Measurements from ENCODE around the gene SCLT1.

SCLT1 gene

DNA sequence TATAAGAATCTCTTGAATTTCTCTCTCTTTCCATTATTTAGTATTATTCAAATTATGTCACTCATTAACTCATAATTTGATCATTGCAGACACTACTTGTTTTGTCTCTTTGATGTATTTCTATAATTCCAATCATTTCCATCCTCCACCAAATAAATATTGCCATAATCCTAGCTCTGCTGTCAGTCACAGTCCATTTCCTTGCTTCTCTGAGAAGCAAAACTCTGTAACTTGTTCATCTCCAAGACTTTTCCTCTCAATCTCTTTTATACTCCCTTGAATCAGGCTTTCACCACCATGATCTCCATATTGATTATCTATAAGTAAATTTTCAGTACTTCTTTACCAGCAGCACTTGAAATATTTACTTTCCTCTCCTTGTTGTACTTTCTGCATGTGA lies 135.9 kb downstream of the SCLT1 start:
- no peak for DNase-seq (ENCODE audit: low read depth)

DNA sequence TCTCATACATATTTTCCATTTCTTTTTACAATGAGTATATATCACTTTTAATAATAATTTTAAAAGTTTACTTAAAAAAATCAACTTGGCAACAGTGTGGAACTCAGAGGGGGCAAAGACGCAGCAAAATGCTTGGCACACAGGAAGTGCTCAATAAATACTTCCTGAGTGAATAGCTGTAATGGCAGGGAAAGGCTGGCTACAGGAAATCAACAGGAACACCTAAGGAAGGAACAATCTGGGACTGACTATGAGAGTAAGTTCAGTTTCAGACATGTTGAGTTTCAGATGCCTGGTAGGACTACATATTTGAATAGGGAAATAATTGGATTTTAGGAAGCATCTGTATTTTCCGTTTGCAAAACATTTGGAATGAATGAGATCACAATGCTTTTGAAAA lies 137.6 kb downstream of the SCLT1 start:
- no peak for DNase-seq (ENCODE audit: low read depth)

DNA sequence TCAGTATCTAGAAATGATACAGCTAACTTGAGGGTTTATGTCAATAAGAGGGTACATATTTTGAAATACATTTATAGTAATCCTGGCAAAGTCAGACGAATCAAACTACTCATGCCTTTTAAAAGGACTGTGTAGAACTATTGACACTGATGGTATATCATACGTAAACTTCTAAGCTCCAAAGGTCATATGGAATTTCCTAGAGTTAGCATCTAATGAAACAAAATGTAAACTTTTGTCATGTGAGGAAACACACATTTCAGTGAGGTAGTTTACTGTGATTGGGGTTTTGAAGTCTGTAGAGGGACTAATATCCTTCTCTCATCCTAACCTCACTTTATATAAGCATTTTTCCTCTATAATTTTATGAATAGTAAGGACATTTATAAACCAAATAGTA lies 138.4 kb downstream of the SCLT1 start:
- DNase-seq (ENCODE audit: low read depth), result no peak

DNA sequence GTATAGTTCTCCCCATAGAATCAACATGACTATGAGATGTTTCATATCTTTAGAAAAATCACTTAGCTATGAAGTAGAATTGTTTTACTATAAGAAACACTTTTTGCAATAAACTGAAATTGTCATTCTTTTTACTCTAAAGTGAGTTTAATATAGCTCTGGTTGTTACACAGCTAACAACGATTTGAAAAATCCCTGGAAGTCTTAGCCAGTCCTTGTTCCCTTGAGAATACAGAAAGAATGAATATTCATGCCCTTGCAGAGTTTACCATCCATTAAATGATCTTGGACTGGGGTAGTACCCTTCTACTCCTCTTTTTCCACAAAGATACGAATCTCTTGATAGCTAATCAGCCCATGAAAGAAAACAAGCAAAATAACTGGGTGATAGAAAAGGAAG lies 142.0 kb downstream of the SCLT1 start:
- no peak for DNase-seq (ENCODE audit: low read depth)

DNA sequence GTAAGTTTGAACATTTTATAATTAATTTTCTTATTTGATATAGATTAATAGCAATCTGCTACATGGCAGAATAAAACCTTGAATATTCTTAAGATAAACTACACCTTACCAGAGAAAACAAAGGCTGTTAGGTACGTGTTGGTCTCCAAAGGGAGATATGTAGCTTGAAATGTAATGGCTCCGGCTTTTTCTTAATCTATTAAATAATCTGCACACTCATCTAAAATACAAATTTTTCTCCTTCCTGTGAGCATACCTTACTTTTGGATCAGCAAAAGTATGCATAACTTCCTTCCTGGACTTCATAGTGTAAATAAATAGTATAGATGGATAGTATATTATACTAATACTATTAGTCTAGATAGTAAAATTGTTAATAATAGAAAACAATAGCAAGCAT lies 142.5 kb downstream of the SCLT1 start:
- DNase-seq (ENCODE audit: low read depth), result no peak

DNA sequence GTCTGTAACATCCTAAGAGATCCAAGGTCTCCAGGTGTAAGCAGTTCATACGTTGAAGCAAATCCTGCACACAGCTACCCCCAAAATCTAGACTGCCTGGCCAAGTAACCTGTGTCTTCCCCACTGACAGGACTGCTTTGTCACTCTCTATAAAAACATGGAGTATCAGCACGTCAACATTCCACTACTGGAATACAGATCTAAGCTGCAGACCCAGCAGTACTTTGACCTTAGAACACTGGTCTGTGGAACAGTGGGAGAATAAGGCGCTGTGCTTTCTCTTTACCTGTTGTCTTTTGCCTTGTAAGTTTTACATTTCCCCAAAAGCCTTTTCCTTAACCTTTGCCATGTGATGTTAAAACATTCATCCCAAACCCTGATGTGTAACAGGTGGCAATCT lies 146.4 kb downstream of the SCLT1 start:
- no peak for DNase-seq (ENCODE audit: low read depth)

DNA sequence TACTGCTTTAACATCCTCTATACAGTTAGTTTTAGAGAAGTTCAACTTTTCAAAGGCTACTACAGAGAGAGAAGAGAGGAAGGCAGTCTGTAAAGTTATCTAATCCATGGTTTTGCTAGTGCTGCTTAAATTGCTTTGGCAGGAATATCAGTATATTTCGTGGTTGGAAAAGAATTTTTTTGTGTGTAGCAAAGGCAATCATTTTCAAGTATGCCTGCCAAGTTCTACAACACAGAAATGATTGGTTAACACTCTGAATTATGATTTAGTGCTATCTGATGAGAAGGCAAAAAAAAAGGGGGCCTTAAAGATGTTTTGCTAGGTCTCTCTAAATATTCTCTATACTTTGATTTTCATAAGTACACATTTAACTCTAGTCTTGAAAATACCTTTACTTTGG lies 150.7 kb downstream of the SCLT1 start:
- no peak for DNase-seq (ENCODE audit: low read depth)

DNA sequence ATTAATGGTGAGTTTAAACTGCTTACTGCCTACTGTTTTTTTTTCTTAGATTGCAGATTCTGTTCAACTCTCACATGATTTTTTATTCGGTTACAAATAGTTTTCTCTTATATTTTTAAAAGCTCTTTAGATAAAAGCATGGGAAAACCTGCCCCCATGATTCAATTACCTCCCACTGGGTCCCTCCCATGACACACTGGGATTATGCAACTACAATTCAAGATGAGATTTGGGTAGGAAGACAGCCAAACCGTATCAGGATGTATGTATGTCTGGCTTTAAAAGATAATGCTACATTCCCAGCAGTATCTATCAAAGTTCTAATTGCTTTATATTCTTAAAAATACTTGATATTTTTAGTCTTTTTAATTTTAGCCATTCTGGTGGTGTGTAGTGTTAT lies 152.4 kb downstream of the SCLT1 start:
- DNase-seq (ENCODE audit: low read depth), result no peak

DNA sequence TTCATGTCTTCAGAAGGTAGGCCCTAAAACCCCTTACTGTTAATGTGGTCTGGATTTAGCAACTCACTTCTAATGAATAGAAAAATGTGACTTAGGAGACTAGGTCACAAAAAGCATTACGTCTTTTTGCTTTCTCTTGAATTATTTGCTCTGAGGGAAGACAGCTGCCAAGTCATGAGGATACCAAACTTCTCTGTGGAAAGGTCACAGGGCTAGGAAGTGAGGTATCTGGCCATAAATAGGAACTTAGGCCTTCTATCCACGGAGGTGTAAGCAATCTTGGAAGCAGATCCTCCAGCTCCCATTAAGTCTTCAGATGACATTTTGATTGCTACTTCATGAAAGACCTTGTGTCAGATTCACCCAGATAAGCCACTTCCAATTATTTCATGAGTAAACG lies 163.3 kb downstream of the SCLT1 start:
- DNase-seq (ENCODE audit: low read depth), result no peak

DNA sequence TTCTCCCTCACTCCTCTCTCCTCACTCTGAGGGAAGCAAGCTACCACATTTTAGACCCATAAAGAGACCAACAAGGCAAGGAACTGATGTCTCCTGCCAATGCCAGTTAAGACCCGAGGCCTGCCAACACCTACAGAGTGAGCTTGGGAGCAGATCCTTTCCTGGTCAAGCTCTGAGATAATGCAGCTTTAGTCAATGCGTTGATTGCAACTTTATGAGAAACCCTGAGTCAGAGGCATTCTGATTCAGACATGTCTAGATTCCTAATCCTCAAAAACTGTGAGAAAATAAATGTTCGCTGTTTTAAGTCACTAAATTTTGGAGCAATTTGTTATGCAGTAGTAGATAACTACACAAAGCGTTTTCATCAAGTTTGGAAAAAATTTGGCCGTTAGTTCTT lies 168.4 kb downstream of the SCLT1 start:
- no peak for DNase-seq (ENCODE audit: low read depth)

DNA sequence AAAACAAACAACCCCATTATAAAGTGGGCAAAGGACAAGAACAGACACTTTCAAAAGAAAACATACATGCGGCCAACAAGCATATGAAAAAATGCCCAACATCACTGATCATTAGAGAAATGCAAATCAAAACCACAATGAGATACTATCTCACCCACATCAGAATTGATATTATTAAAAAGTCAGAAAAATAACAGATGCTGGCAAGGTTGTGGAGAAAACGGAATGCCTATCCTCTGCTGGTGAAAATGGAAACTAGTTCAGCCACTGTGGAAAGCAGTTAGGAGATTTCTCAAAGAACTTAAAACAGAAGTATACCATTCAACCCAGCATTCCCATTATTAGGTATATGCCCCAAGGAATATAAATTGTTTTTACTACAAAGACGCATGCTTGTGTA lies 171.4 kb downstream of the SCLT1 start:
- DNase-seq (ENCODE audit: low read depth), result no peak

DNA sequence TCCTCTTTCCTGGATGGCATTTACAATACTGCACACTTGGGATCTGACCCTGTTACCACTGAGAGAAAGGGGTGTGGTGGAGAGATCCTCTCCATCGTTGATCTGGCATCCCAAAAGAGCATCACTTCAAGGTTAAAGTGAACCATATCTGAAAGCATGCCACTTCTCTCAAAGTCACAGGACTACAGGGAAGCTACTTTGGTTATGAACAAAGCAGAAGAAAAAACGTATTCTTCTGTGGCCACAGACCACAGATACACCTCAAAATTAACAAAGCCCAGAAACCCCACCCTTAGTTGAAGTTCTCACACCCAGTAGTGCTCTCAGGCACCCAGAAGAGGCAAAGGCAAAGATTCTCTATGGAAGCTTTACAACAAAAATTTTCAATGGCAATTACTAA lies 175.6 kb downstream of the SCLT1 start:
- DNase-seq (ENCODE audit: low read depth), result no peak

- no peak for DNase-seq (ENCODE audit: low read depth)
These were observed 176.5 kb downstream of the SCLT1 start for GRCh38 chr4:128916832-128917231.

DNA sequence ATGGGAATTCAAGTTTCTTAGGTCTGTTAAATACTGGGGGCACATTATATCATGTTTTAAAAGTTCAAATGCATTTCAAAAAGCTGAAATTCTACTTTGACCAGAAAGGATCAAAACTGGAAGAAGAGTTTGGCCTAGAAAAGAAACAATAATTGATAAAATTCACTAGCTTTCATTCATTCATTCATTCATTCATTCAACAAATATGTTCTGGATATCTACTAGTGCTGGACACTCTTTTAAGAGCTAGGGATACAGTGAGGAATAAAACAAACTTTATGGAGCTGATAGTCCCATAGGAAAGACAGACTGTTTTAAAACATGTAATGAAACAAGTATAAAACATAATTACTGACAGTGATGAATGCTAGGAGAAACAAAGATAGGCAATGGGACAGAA lies 177.8 kb downstream of the SCLT1 start:
- no peak for DNase-seq (ENCODE audit: low read depth)

- DNase-seq (ENCODE audit: low read depth), result no peak
These were observed 180.1 kb downstream of the SCLT1 start for GRCh38 chr4:128913228-128913627.

GRCh38 chr4:128908735-128909134 lies 184.6 kb downstream of the SCLT1 start:
- no peak for DNase-seq (ENCODE audit: low read depth)

- DNase-seq (ENCODE audit: low read depth), result no peak
These were observed 185.4 kb downstream of the SCLT1 start for GRCh38 chr4:128907981-128908380.

- no peak for DNase-seq (ENCODE audit: low read depth)
These were observed 186.8 kb downstream of the SCLT1 start for GRCh38 chr4:128906581-128906980.

GRCh38 chr4:128904821-128905220 lies 188.5 kb downstream of the SCLT1 start:
- no peak for DNase-seq (ENCODE audit: low read depth)

DNA sequence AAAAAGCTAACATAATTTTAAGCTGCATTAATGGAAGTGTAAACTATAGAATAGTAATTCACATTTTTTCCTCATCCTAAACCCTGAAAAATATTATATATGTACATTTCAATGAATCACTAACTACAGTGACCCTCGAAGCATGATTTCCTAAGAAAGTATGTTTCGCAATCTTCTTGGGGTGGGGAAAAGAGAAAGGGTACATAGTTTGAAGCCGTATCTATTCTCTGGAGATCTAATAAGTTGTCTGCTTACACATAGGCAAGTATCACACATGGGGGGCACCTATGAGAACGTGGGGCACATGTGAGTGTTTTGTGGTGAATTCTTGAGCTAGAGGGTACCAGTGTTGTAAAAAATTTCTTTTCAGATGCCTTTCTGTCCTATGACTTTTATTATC lies 212.7 kb downstream of the SCLT1 start:
- no peak for DNase-seq (ENCODE audit: low read depth)

- DNase-seq (ENCODE audit: low read depth), result no peak
These were observed 213.4 kb downstream of the SCLT1 start for GRCh38 chr4:128879971-128880370.

- DNase-seq (ENCODE audit: low read depth), result no peak
These were observed 214.1 kb downstream of the SCLT1 start for GRCh38 chr4:128879283-128879682.

GRCh38 chr4:128877934-128878333 lies 215.4 kb downstream of the SCLT1 start:
- DNase-seq (ENCODE audit: low read depth), result no peak

- DNase-seq (ENCODE audit: low read depth), result no peak
These were observed 217.1 kb downstream of the SCLT1 start for GRCh38 chr4:128876200-128876599.

DNA sequence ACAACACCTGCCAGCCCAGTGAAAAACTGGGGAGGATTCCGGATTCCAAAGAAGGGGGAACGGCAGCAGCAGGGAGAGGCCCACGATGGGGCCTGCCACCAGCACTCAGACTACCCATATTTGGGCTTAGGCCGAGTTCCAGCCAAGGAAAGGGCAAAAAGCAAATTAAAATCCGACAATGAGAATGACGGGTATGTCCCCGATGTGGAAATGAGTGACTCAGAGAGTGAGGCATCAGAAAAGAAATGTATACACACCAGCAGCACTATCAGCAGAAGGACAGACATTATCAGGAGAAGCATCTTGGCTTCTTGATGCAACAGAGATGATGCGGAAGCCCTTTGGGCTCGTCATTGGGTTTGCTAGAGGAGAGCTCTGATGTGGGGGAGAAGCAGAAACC lies 221.4 kb downstream of the SCLT1 start:
- DNase-seq (ENCODE audit: low read depth), result no peak

All from T-helper 22 cell (primary cell).